Kidney (tissue), 14 donors: ENCODE measurements around the gene ZP3. TPM values are rescaled to one million over a fixed set of nuclear protein-coding genes. Genes with fewer than 3 reads are reported as not detected.
"Not testable (repeated sequence)": the region's sequence is repeated elsewhere in the genome, so short reads cannot be mapped to it uniquely, and the experiment has no call there.

Experiments used
- DNase-seq, 5 donors: peaks; one replicate each; pipeline ENCODE4 v3.0.0-alpha.2; 2013 to 2020
- FAIRE-seq: peaks from 2 replicates; lab custom pipeline; 2012; peaks lifted over from hg19 to GRCh38; lab: Jason Lieb, UNC
- H3K27ac ChIP-seq, 2 donors: one replicate each; pipeline ENCODE4 v1.7.0; 2013; ENCODE audit warnings: low read depth in 2 of 2, low read length in 2 of 2, inconsistent platforms in 1 of 2
- H3K27me3 ChIP-seq: one replicate; pipeline ENCODE4 v1.7.1; 2013; ENCODE audit warnings: low read length, inconsistent platforms; ENCODE audit not compliant: control insufficient read depth, insufficient read depth
- H3K36me3 ChIP-seq, 3 donors: one replicate each; pipeline versions ENCODE4 v1.7.0 to v1.7.1; 2013; ENCODE audit warnings: low read length in 3 of 3, control low read depth in 1 of 3, inconsistent platforms in 1 of 3; ENCODE audit not compliant: insufficient read depth in 3 of 3, control insufficient read depth in 2 of 3
- H3K4me1 ChIP-seq, 3 donors: one replicate each; pipeline versions ENCODE4 v1.7.0 to v1.7.1; 2013; ENCODE audit warnings: low read length in 3 of 3, inconsistent platforms in 1 of 3, low read depth in 1 of 3; ENCODE audit not compliant: control insufficient read depth in 2 of 3, insufficient read depth in 2 of 3
- H3K4me3 ChIP-seq, 3 donors: one replicate each; pipeline versions ENCODE4 v1.7.0 to v1.8.1; 2013; ENCODE audit warnings: low read length in 3 of 3, control low read depth in 1 of 3, inconsistent platforms in 1 of 3
- H3K9ac ChIP-seq, 3 donors: one replicate each; pipeline versions ENCODE4 v1.7.0 to v1.7.1; 2013; ENCODE audit warnings: low read length in 3 of 3, control low read depth in 1 of 3, inconsistent platforms in 1 of 3
- H3K9me3 ChIP-seq, 3 donors: one replicate each; pipeline versions ENCODE4 v1.7.0 to v1.7.1; 2013; ENCODE audit warnings: low read length in 3 of 3, control low read depth in 1 of 3, inconsistent platforms in 1 of 3; ENCODE audit not compliant: control insufficient read depth in 2 of 3, insufficient read depth in 1 of 3
- CTCF ChIP-seq: IDR thresholded peaks from 3 replicates; pipeline ENCODE4 v1.5.1; 2012; ENCODE audit warnings: mild to moderate bottlenecking, moderate library complexity, borderline replicate concordance; ENCODE audit not compliant: insufficient read depth; ENCODE audit errors: extremely low read depth
- intact Hi-C: fragments of 100-400 bp; cut with DNase I; formaldehyde crosslinking; loops from one replicate; pipeline ENCODE4 v1.11.1; 2022
- polyA plus RNA-seq: library from polyadenylated mRNA; stranded (reverse); fragments of 350-450 nt; fragmentation: Illumina TruSeq; extraction: RNeasy Lipid Tissue Mini Kit (QIAGEN cat#74804); gene quantifications from one replicate; pipeline ENCODE4 v1.2.3, GENCODE V29; 2014; ENCODE audit warnings: low read depth, low replicate concordance; ENCODE audit not compliant: insufficient read depth
- total RNA-seq: library from RNA; stranded (reverse); fragmentation: NEBNext Ultra II Directional; extraction: Animal tissue kit (Norgen Biotek cat#: 25700); gene quantifications from one replicate; pipeline ENCODE4 v1.2.1, GENCODE V29; 2021
- donor health status: control.
- donor health status: control.
- donor health status: control.
- donor health status: control.
- donor health status: control.
- donor health status: DM: yes; HTN: yes; CAD: no.
- donor health status: Normal renal cell carcinoma (clear cell type).

ZP3 gene
- total and polyA plus RNA-seq, 2 donors from 2014 or later: 2.8 to 17.5 TPM

GRCh38 chr7:76386691-76387260 is 38.0 kb upstream of the ZP3 start:
- Histone ChIP-seq H3K36me3 (no peaks in the 10 kb centered on the region), H3K4me3 (no peak overlapping the region), H3K9me3 (no peaks in the 10 kb centered on the region), H3K9ac (no peak overlapping the region), H3K4me1 (no peaks in the 10 kb centered on the region), H3K27me3 (no peaks in the 10 kb centered on the region), H3K27ac (no peak overlapping the region)
- DNase-seq: no peak
- intact Hi-C loops: no loop called here
- FAIRE-seq: no peak
- TF ChIP-seq CTCF: no peak

- H3K4me3 ChIP-seq, H3K36me3 ChIP-seq, H3K9ac ChIP-seq, H3K9me3 ChIP-seq, FAIRE-seq, H3K27me3 ChIP-seq, H3K27ac ChIP-seq, intact Hi-C loops, H3K4me1 ChIP-seq, DNase-seq: not testable (repeated sequence)
These were observed 37.0 kb upstream of the ZP3 start for GRCh38 chr7:76387789-76388188.

GRCh38 chr7:76390092-76390491 is 34.7 kb upstream of the ZP3 start:
- Histone ChIP-seq H3K4me1 (peaks cover 0 to 10% (median 7%) of the 10 kb centered on the region in 3 donors), H3K4me3 (no peak overlapping the region), H3K27ac (no peak overlapping the region), H3K27me3 (no peaks in the 10 kb centered on the region), H3K9me3 (no peaks in the 10 kb centered on the region), H3K9ac (no peak overlapping the region), H3K36me3 (no peaks in the 10 kb centered on the region)
- no peak for DNase-seq
- no peak for FAIRE-seq
- intact Hi-C loops: no loop called here
- no peak for TF ChIP-seq CTCF

- Histone ChIP-seq H3K9ac (peak overlapping the region; percentile 44 to 67 (median 45)), H3K27ac (peak overlapping the region; percentile 74 to 78), H3K27me3 (no peaks in the 10 kb centered on the region), H3K9me3 (no peaks in the 10 kb centered on the region), H3K4me3 (peak overlapping the region; percentile 74 to 82 (median 78)), H3K4me1 (peaks cover 0 to 16% (median 10%) of the 10 kb centered on the region in 3 donors), H3K36me3 (no peaks in the 10 kb centered on the region)
- DNase-seq (peak in 1 of 5 donors; percentile 17), FAIRE-seq (no peak)
- intact Hi-C loops: no loop called here
- TF ChIP-seq CTCF: no peak
These were observed 32.1 kb upstream of the ZP3 start for GRCh38 chr7:76392531-76393115.
